HL-60 (cell line): ENCODE data around the gene PTPRD.

Experiments
- DNase-seq, 2 experiments: peaks; one replicate each; pipeline ENCODE4 v3.0.0-alpha.2; 2010 to 2020; ENCODE audit warnings: low read depth in 1 of 2, low spot score in 1 of 2
- H3K27ac ChIP-seq: fragments of 250-450 bp; sonication (Bioruptor Pico); replicated peaks from 2 replicates; pipeline ENCODE4 v1.5.1; 2020; ENCODE audit warnings: mild to moderate bottlenecking, moderate library complexity
- H3K27me3 ChIP-seq: fragments of 250-450 bp; sonication (Bioruptor Pico); 2 replicates; pipeline ENCODE4 v1.5.1; 2021; ENCODE audit warnings: mild to moderate bottlenecking, moderate library complexity; ENCODE audit not compliant: insufficient read depth, poor library complexity, severe bottlenecking
- H3K4me3 ChIP-seq: replicated peaks from 2 replicates; pipeline ENCODE4 v1.5.1; 2011; ENCODE audit warnings: mild to moderate bottlenecking, control low read depth, low read length; ENCODE audit not compliant: insufficient read depth
- CTCF ChIP-seq: IDR thresholded peaks from one replicate; pipeline ENCODE4 v1.5.1; 2011; ENCODE audit warnings: low read length, control low read depth, inconsistent platforms; ENCODE audit not compliant: insufficient read depth
- GABPA ChIP-seq: IDR thresholded peaks from 2 replicates; pipeline ENCODE4 v1.6.1; 2012; ENCODE audit warnings: low read depth
- POLR2AphosphoS5 ChIP-seq: IDR thresholded peaks from 2 replicates; pipeline ENCODE4 v1.6.1; 2012; ENCODE audit warnings: low read depth
- REST ChIP-seq: IDR thresholded peaks from 2 replicates; pipeline ENCODE4 v1.6.1; 2012; ENCODE audit warnings: low read depth; ENCODE audit not compliant: insufficient replicate concordance
- SPI1 ChIP-seq: IDR thresholded peaks from 2 replicates; pipeline ENCODE4 v1.6.1; 2012; ENCODE audit warnings: low read depth, mild to moderate bottlenecking, borderline replicate concordance

Gene PTPRD

GRCh38 chr9:9124616-9125015, 1488.2 kb downstream of the PTPRD start:
- H3K27ac ChIP-seq, result no peak overlapping the region
- no peaks in the 10 kb centered on the region for H3K27me3 ChIP-seq
- H3K4me3 ChIP-seq, result no peak overlapping the region
- TF ChIP-seq REST, result no peak
- no peak for DNase-seq

GRCh38 chr9:9122230-9122875, 1490.4 kb downstream of the PTPRD start:
- Histone ChIP-seq H3K4me3 (no peak overlapping the region), H3K27ac (no peak overlapping the region), H3K27me3 (no peaks in the 10 kb centered on the region)
- no peak for DNase-seq
- no peak for TF ChIP-seq GABPA
- no peak for TF ChIP-seq SPI1
- TF ChIP-seq CTCF, result no peak
- no peak for TF ChIP-seq POLR2AphosphoS5
- TF ChIP-seq REST, result no peak

- no peak for TF ChIP-seq REST
- no peak for TF ChIP-seq SPI1
- no peak for TF ChIP-seq GABPA
- no peak for TF ChIP-seq CTCF
- no peak for DNase-seq
- Histone ChIP-seq H3K27ac (no peak overlapping the region), H3K27me3 (no peaks in the 10 kb centered on the region), H3K4me3 (no peak overlapping the region)
These were observed 1494.9 kb downstream of the PTPRD start for GRCh38 chr9:9117866-9118265.
